ENCODE data around the gene ADGRV1. TPM values are rescaled to one million over a fixed set of nuclear protein-coding genes. Genes with fewer than 3 reads are reported as not detected.
A peak's percentile ranks its signal among the peaks of the same experiment; 100 is the strongest.

The ADGRV1 gene
- total and polyA plus RNA-seq, 9 of the 15 experiments (the other 6 are each of a cell fraction or from before 2014, with no cell fraction given) = 21.7 to 156 (median 58.2) TPM

- peak; percentile 84 for TF ChIP-seq SMAD4 (CRISPR knock-in tag; conservative IDR thresholded peaks at IDR 0.05)
- peak; percentile 86 for TF ChIP-seq ZNF24 (IDR thresholded peaks at IDR 0.05)
- TF ChIP-seq SMARCA5 (IDR thresholded peaks at IDR 0.05) = no peak
- TF ChIP-seq SAFB (IDR thresholded peaks at IDR 0.05; ENCODE audit: borderline replicate concordance, low read depth, low read length) = no peak
- peak in 1 of 2 experiments; percentile 63; a peak in 1 of 4 replicates for TF ChIP-seq ZNF639 (CRISPR knock-in tag; conservative IDR thresholded peaks at IDR 0.05 in 1 of 2, IDR thresholded peaks at IDR 0.05 in 1 of 2)
- no peak for TF ChIP-seq NUFIP1 (IDR thresholded peaks at IDR 0.05; ENCODE audit: partially characterized antibody)
- TF ChIP-seq RAD51 (IDR thresholded peaks at IDR 0.05; ENCODE audit: borderline replicate concordance, low read depth) = no peak; the same call in 1 of the 2 replicates
- no peak for TF ChIP-seq KDM2B (CRISPR knock-in tag; IDR thresholded peaks at IDR 0.05)
- no peak for TF ChIP-seq NCOA6 (IDR thresholded peaks at IDR 0.05)
- peak in 1 of 2 experiments; percentile 73; a peak in 2 of 4 replicates for TF ChIP-seq HDAC1 (IDR thresholded peaks at IDR 0.05)
- TF ChIP-seq MITF (IDR thresholded peaks at IDR 0.05) = peak; percentile 86
- TF ChIP-seq ZNF785 (CRISPR knock-in tag; IDR thresholded peaks at IDR 0.05) = no peak
- TF ChIP-seq ZNF696 (CRISPR knock-in tag; conservative IDR thresholded peaks at IDR 0.05) = no peak
- TF ChIP-seq RBM14 (IDR thresholded peaks at IDR 0.05; ENCODE audit: borderline replicate concordance, insufficient read depth, low read depth, low read length) = no peak
- TF ChIP-seq DLX4 (CRISPR knock-in tag; IDR thresholded peaks at IDR 0.05) = no peak
- no peak for TF ChIP-seq SRSF3 (IDR thresholded peaks at IDR 0.05; ENCODE audit: insufficient read depth, low read length)
- peak in 1 of 2 experiments; percentile 68; a peak in 2 of 4 replicates for TF ChIP-seq TRIM24 (IDR thresholded peaks at IDR 0.05)
- no peak for TF ChIP-seq MTF1 (CRISPR knock-in tag; IDR thresholded peaks at IDR 0.05; ENCODE audit: borderline replicate concordance)
- no peak for TF ChIP-seq MBD1 (CRISPR knock-in tag; IDR thresholded peaks at IDR 0.05)
- TF ChIP-seq TCFL5 (CRISPR knock-in tag; conservative IDR thresholded peaks at IDR 0.05) = no peak
- TF ChIP-seq HNRNPH1 (optimal IDR thresholded peaks at IDR 0.05; ENCODE audit: low read depth, low read length) = no peak
- no peak for TF ChIP-seq USF1 (CRISPR knock-in tag; IDR thresholded peaks at IDR 0.05)
- no peak for TF ChIP-seq PTBP1 (IDR thresholded peaks at IDR 0.05; ENCODE audit: low read depth, low read length)
Measured at GRCh38 chr5:90645024-90645610, 86.5 kb downstream of the ADGRV1 start (continued).

All from K562 (cell line).